T-cell (primary cell): ENCODE results near the gene CYP27C1. TPM values are rescaled to one million over a fixed set of nuclear protein-coding genes. Genes with fewer than 3 reads are reported as not detected.
"Not testable (repeated sequence)": the region's sequence is repeated elsewhere in the genome, so short reads cannot be mapped to it uniquely, and the experiment has no call there.

Experiments
- ATAC-seq, 4 experiments: fragments of 200-7000 bp in 3 of 4; fragments of 150-1000 bp in 1 of 4; cut with Tn5 transposase; replicated peaks in 1 of 4; 1 replicate in 3 of 4; 2 replicates in 1 of 4; pipeline ENCODE4 v1.10.0; 2021; ENCODE audit warnings: moderate library complexity in 3 of 4, mild to moderate bottlenecking in 2 of 4, moderate number of reproducible peaks in 1 of 4
- CTCF ChIA-PET, 2 donors: fragments of 300-600 bp; sonication (Branson Sonifier 250); formaldehyde crosslinking; loops; one replicate each; lab custom pipeline; 2022; ENCODE audit warnings: antibody characterized with exemption in 2 of 2; lab: Charles Lee
- POLR2A ChIA-PET, 2 donors: fragments of 300-600 bp; sonication (Branson Sonifier 250); formaldehyde crosslinking; loops; one replicate each; lab custom pipeline; 2022; ENCODE audit warnings: antibody characterized with exemption in 2 of 2; lab: Charles Lee
- DNase-seq, 35 experiments: peaks; one replicate each; pipeline versions ENCODE4 v3.0.0 to v3.0.0-alpha.2; 2013 to 2023
- H3K27ac ChIP-seq: one replicate; pipeline ENCODE4 v1.5.1; 2013; ENCODE audit warnings: low read length
- H3K27me3 ChIP-seq, 2 experiments: replicated peaks in 1 of 2; 1 replicate in 1 of 2; 2 replicates in 1 of 2; pipeline versions ENCODE4 v1.6.1 to v1.7.0; 2013; ENCODE audit warnings: low read length in 1 of 2, mixed read lengths in 1 of 2; ENCODE audit not compliant: control insufficient read depth in 2 of 2, insufficient read depth in 2 of 2; ENCODE audit errors: extremely low read depth in 1 of 2
- H3K36me3 ChIP-seq, 2 donors: 1 replicate in 1 of 2; 2 replicates in 1 of 2; pipeline versions ENCODE4 v1.6.1 to v1.7.0; 2013; ENCODE audit warnings: low read length in 1 of 2; ENCODE audit not compliant: control insufficient read depth in 2 of 2, insufficient read depth in 1 of 2; ENCODE audit errors: extremely low read depth in 1 of 2
- H3K4me1 ChIP-seq, 2 experiments: 1 replicate in 1 of 2; 2 replicates in 1 of 2; pipeline versions ENCODE4 v1.6.1 to v1.7.0; 2013; ENCODE audit warnings: low read length in 2 of 2, mixed read lengths in 1 of 2; ENCODE audit not compliant: insufficient read depth in 2 of 2, control insufficient read depth in 1 of 2; ENCODE audit errors: extremely low read depth in 1 of 2
- H3K4me3 ChIP-seq, 2 donors: 1 replicate in 1 of 2; 2 replicates in 1 of 2; pipeline versions ENCODE4 v1.5.1 to v1.7.0; 2013; ENCODE audit warnings: mild to moderate bottlenecking in 2 of 2, low read length in 1 of 2, moderate library complexity in 1 of 2; ENCODE audit not compliant: control insufficient read depth in 1 of 2; ENCODE audit errors: extremely low read depth in 1 of 2
- H3K9me3 ChIP-seq: 2 replicates; pipeline ENCODE4 v1.7.0; 2013
- H3K27ac Mint-ChIP-seq, 2 donors: one replicate each; pipeline ENCODE4 v1.8.0; 2020 to 2021; ENCODE audit warnings: mild to moderate bottlenecking in 2 of 2, mixed read lengths in 2 of 2
- H3K27me3 Mint-ChIP-seq, 2 donors: one replicate each; pipeline ENCODE4 v1.8.0; 2021 to 2022; ENCODE audit warnings: mixed read lengths in 2 of 2
- H3K36me3 Mint-ChIP-seq: one replicate; pipeline ENCODE4 v1.8.0; 2021; ENCODE audit warnings: mixed read lengths
- H3K4me1 Mint-ChIP-seq, 3 donors: one replicate each; pipeline ENCODE4 v1.8.0; 2020 to 2022; ENCODE audit warnings: mixed read lengths in 3 of 3, mild to moderate bottlenecking in 1 of 3
- H3K4me3 Mint-ChIP-seq, 3 donors: one replicate each; pipeline ENCODE4 v1.8.0; 2020 to 2022; ENCODE audit warnings: mild to moderate bottlenecking in 3 of 3, mixed read lengths in 3 of 3, moderate library complexity in 3 of 3
- H3K9me3 Mint-ChIP-seq, 3 donors: one replicate each; pipeline ENCODE4 v1.8.0; 2020 to 2022; ENCODE audit warnings: mixed read lengths in 3 of 3
- WGBS: methylation state at CpG from one replicate; pipeline ENCODE4 v1.1.5; 2013; ENCODE audit warnings: missing lambda C conversion rate; ENCODE audit not compliant: insufficient coverage; 5-methylcytosine and 5-hydroxymethylcytosine counted together
- total RNA-seq, 35 experiments: library from RNA in 6 of 35; stranded (reverse) in 6 of 35; fragments of 120-200 nt in 1 of 35; gene quantifications; one replicate each; pipeline versions ENCODE4 v1.2.1 to v1.2.4 and lab custom pipeline; 2013 to 2026

CYP27C1 gene
- total RNA-seq, 5 donors from 2014 or later (not counting 1 experiment from before 2014, with no cell fraction given), result 0.16 TPM; not detected in 4

DNA sequence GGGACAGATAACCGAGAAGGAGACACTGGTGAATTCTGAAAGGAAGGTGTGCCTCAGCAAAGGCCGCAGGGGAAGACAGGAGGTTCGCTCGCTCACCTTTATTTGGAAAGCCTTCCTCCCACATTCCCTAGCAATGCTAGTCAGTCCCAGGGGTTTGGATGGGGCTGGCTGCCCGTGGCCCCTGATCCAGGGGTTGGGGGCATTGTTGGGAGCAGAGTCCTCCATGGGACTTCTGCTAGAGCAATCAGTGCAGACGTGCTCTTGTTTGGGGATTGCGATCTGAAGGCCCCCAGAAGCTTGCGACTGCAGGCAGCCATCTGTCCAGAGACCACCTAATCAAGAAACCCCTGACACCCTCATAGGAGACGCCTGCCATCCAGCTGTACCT, 6.0 kb upstream of the CYP27C1 start:
- H3K4me1 Mint-ChIP-seq, result peaks cover 0 to 5% (median 2%) of the 10 kb centered on the region in 3 donors
- H3K4me1 ChIP-seq, result peaks cover 0 to 5% of the 10 kb centered on the region in 2 experiments
- ChIA-PET CTCF (no interaction called here), POLR2A (no interaction called here)
- H3K27ac ChIP-seq, result no peak overlapping the region
- no peaks in the 10 kb centered on the region for H3K36me3 Mint-ChIP-seq
- no peaks in the 10 kb centered on the region for H3K9me3 ChIP-seq
- no peak overlapping the region for H3K4me3 Mint-ChIP-seq
- H3K27ac Mint-ChIP-seq, result no peak overlapping the region
- H3K36me3 ChIP-seq, result no peaks in the 10 kb centered on the region
- 46% methylated on average over 4 of the region's 9 CpGs for WGBS
- no peak overlapping the region for H3K4me3 ChIP-seq
- peaks cover 4 to 5% (median 4%) of the 10 kb centered on the region in 3 donors for H3K9me3 Mint-ChIP-seq
- ATAC-seq (no peak), DNase-seq (no peak)
- H3K27me3 ChIP-seq, result peaks cover 3 to 39% of the 10 kb centered on the region in 2 experiments
- peaks cover 32 to 50% of the 10 kb centered on the region in 2 donors for H3K27me3 Mint-ChIP-seq

GRCh38 chr2:127225186-127225960, 5.3 kb upstream of the CYP27C1 start:
- ChIA-PET POLR2A (no interaction called here), CTCF (interaction anchor here in 1 of 2 donors (0.5 kb wide), 1 partner anchor 24 kb away, joined by 3 read pairs; no protein-coding TSS in a partner anchor)
- Mint-ChIP-seq H3K9me3 (peaks cover 4 to 5% (median 4%) of the 10 kb centered on the region in 3 donors), H3K27me3 (peaks cover 38 to 57% of the 10 kb centered on the region in 2 donors), H3K4me1 (peaks cover 5 to 10% (median 7%) of the 10 kb centered on the region in 3 donors), H3K27ac (peak overlapping the region in 1 of 2 donors; percentile 21), H3K4me3 (no peak overlapping the region), H3K36me3 (no peaks in the 10 kb centered on the region)
- Histone ChIP-seq H3K27me3 (peaks cover 6 to 45% of the 10 kb centered on the region in 2 experiments), H3K27ac (no peak overlapping the region), H3K4me3 (no peak overlapping the region), H3K4me1 (peaks cover 0 to 9% of the 10 kb centered on the region in 2 experiments), H3K9me3 (no peaks in the 10 kb centered on the region), H3K36me3 (no peaks in the 10 kb centered on the region)
- ATAC-seq (no peak), DNase-seq (no peak)
- 81% methylated on average over 4 of the region's 12 CpGs for WGBS

- DNase-seq, POLR2A ChIA-PET, H3K36me3 Mint-ChIP-seq, H3K9me3 Mint-ChIP-seq, ATAC-seq, CTCF ChIA-PET, H3K4me3 Mint-ChIP-seq, H3K9me3 ChIP-seq, H3K27ac ChIP-seq, H3K4me3 ChIP-seq, H3K36me3 ChIP-seq, H3K27ac Mint-ChIP-seq: not testable (repeated sequence)
- H3K27me3 Mint-ChIP-seq, result peaks cover 41 to 60% of the 10 kb centered on the region in 2 donors
- peaks cover 10 to 14% (median 11%) of the 10 kb centered on the region in 3 donors for H3K4me1 Mint-ChIP-seq
- peaks cover 8 to 53% of the 10 kb centered on the region in 2 experiments for H3K27me3 ChIP-seq
- peaks cover 8 to 15% of the 10 kb centered on the region in 2 experiments for H3K4me1 ChIP-seq
- WGBS, result no CpG with 5 or more reads among the region's 5 CpGs
Observed at GRCh38 chr2:127224135-127224534, 4.0 kb upstream of the CYP27C1 start.

- POLR2A ChIA-PET, result interaction anchor here in 1 of 2 donors (0.6 kb wide), 1 partner anchor 136 kb away, joined by 3 read pairs; no protein-coding TSS in a partner anchor
- no peak for DNase-seq
- Histone ChIP-seq H3K27me3 (peaks cover 19 to 54% of the 10 kb centered on the region in 2 experiments), H3K4me3 (peak overlapping the region in 1 of 2 donors; percentile 17), H3K27ac (no peak overlapping the region), H3K9me3 (no peaks in the 10 kb centered on the region), H3K36me3 (no peaks in the 10 kb centered on the region), H3K4me1 (peaks cover 10 to 19% of the 10 kb centered on the region in 2 experiments)
- no peaks in the 10 kb centered on the region for H3K36me3 Mint-ChIP-seq
- H3K27me3 Mint-ChIP-seq, result peaks cover 61 to 70% of the 10 kb centered on the region in 2 donors
- 33% methylated on average over 8 of the region's 31 CpGs for WGBS
- no peak for ATAC-seq
- peak overlapping the region; percentile 67 to 83 (median 78) for H3K4me3 Mint-ChIP-seq
- H3K4me1 Mint-ChIP-seq, result peaks cover 19 to 23% (median 21%) of the 10 kb centered on the region in 3 donors
- CTCF ChIA-PET, result interaction anchor here in 1 of 2 donors (0.6 kb wide), 1 partner anchor 254 kb away, joined by 3 read pairs; no protein-coding TSS in a partner anchor
- no peak overlapping the region for H3K27ac Mint-ChIP-seq
- H3K9me3 Mint-ChIP-seq, result peaks cover 4 to 7% (median 5%) of the 10 kb centered on the region in 3 donors
Observed at GRCh38 chr2:127220768-127221527, 849 bp upstream of the CYP27C1 start.

DNA sequence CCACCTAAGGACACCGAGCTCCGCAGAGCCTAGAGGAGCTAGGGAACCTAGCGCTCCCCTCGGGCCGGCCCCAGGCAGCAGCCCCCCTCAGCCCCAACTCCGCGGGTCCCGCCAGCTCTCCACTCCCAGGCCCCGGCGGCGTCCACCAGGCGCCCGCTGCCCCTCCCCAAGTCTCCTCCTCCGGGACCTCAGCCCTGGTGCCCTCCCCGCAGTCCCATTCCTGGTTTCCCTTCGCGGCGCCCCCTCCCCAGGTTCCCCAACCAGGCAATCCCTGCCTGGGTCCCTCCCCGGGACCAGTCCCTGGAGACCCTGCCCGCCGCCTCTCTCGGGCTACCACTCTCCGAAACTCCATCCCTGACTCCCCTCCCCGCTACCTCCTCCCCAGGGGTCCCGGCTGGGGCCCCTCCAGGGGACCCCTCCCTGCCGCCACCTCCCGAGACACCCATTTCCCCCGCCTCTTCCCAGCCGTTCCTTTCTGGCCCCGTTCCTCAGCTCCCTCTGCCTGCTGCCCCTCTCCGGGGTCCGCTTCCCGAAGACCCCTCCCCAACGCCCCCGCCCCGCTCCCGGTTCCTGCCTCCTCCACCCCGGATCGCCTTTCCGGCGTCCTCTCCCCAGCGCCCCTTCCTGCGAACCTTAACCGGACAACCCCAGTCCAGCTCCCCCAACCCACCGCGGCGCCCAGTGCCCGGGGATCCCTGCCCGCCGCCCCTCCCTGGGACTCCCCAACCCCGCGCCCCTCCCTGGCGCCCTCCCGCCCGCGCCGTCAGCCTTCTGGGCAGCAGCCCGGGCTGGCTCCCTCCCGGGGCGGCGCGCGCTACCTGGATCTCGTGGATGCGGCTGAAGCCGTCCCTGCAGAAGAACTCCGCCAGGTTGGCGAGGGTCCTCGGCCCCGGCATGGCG, 678 bp downstream of the CYP27C1 start:
- peak overlapping the region; percentile 31 to 83 (median 37) for H3K4me3 Mint-ChIP-seq
- Histone ChIP-seq H3K27ac (no peak overlapping the region), H3K4me1 (peaks cover 10 to 19% of the 10 kb centered on the region in 2 experiments), H3K4me3 (peak overlapping the region in 1 of 2 donors; percentile 72), H3K9me3 (no peaks in the 10 kb centered on the region), H3K27me3 (peaks cover 16 to 52% of the 10 kb centered on the region in 2 experiments), H3K36me3 (no peaks in the 10 kb centered on the region)
- peaks cover 19 to 23% (median 21%) of the 10 kb centered on the region in 3 donors for H3K4me1 Mint-ChIP-seq
- CTCF ChIA-PET, result no interaction called here
- peak in 1 of 35 experiments; percentile 8 for DNase-seq
- WGBS, result 1% methylated on average over 71 of the region's 71 CpGs
- H3K9me3 Mint-ChIP-seq, result peaks cover 4 to 7% (median 5%) of the 10 kb centered on the region in 3 donors
- peak in 3 of 4 experiments; percentile 26 to 49 (median 36) for ATAC-seq
- H3K27ac Mint-ChIP-seq, result no peak overlapping the region
- no peaks in the 10 kb centered on the region for H3K36me3 Mint-ChIP-seq
- H3K27me3 Mint-ChIP-seq, result peaks cover 53 to 59% of the 10 kb centered on the region in 2 donors
- POLR2A ChIA-PET, result no interaction called here
